ENCODE results near the gene FAAP100. TPM values are rescaled to one million over a fixed set of nuclear protein-coding genes. Genes with fewer than 3 reads are reported as not detected.

The FAAP100 gene
- total RNA-seq, 4 donors from 2014 or later = 20.1 to 41.7 (median 26.7) TPM

- peaks cover 0 to 32% (median 13%) of the 10 kb centered on the region in 4 donors for H3K4me1 ChIP-seq
- DNase-seq (ENCODE audit: low spot score in 2 of 2) = no peak
- H3K4me3 ChIP-seq = no peak overlapping the region
- no peaks in the 10 kb centered on the region for H3K9me3 ChIP-seq
- H3K36me3 ChIP-seq = no peaks in the 10 kb centered on the region
- peaks cover 0 to 58% of the 10 kb centered on the region in 2 donors for H3K27me3 ChIP-seq
- WGBS, 2 donors = 23 to 36% methylated on average over 9 to 16 of the region's 17 CpGs
- TF ChIP-seq POLR2A (IDR thresholded peaks at IDR 0.05) = no peak
- TF ChIP-seq EP300 (IDR thresholded peaks at IDR 0.05) = no peak
- TF ChIP-seq CTCF (IDR thresholded peaks at IDR 0.05) = no peak
- H3K27ac ChIP-seq = no peak overlapping the region
These were observed 28.6 kb downstream of the FAAP100 start for GRCh38 chr17:81523402-81524038.

GRCh38 chr17:81522491-81523401 is 29.4 kb downstream of the FAAP100 start:
- no peak for TF ChIP-seq POLR2A (IDR thresholded peaks at IDR 0.05)
- no peak for DNase-seq (ENCODE audit: low spot score in 2 of 2)

GRCh38 chr17:81520021-81520901 is 31.9 kb downstream of the FAAP100 start:
- peak overlapping the region in 1 of 4 donors; percentile 64 for H3K27ac ChIP-seq
- H3K36me3 ChIP-seq = no peaks in the 10 kb centered on the region
- H3K4me1 ChIP-seq = peaks cover 0 to 55% (median 42%) of the 10 kb centered on the region in 4 donors
- WGBS, 2 donors = 65 to 69% methylated on average over 13 to 14 of the region's 14 CpGs
- DNase-seq (ENCODE audit: low spot score in 2 of 2) = no peak
- H3K27me3 ChIP-seq = peaks cover 0 to 26% of the 10 kb centered on the region in 2 donors
- TF ChIP-seq EP300 (IDR thresholded peaks at IDR 0.05) = no peak
- TF ChIP-seq CTCF (IDR thresholded peaks at IDR 0.05) = no peak
- no peak for TF ChIP-seq POLR2A (IDR thresholded peaks at IDR 0.05)
- no peaks in the 10 kb centered on the region for H3K9me3 ChIP-seq
- H3K4me3 ChIP-seq = no peak overlapping the region

More at GRCh38 chr17:81522491-81523401, 29.4 kb downstream of the FAAP100 start:
- H3K4me1 ChIP-seq = peaks cover 0 to 34% (median 20%) of the 10 kb centered on the region in 4 donors
- no peak overlapping the region for H3K27ac ChIP-seq
- H3K4me3 ChIP-seq = no peak overlapping the region
- 61 to 64% methylated on average over 24 to 26 of the region's 26 CpGs for WGBS, 2 donors
- no peaks in the 10 kb centered on the region for H3K36me3 ChIP-seq
- H3K27me3 ChIP-seq = peaks cover 0 to 51% of the 10 kb centered on the region in 2 donors
- no peaks in the 10 kb centered on the region for H3K9me3 ChIP-seq

- H3K27me3 ChIP-seq = peaks cover 0 to 19% of the 10 kb centered on the region in 2 donors
- peak overlapping the region; percentile 28 to 75 (median 44) for H3K4me3 ChIP-seq
- peak overlapping the region in 3 of 4 donors; percentile 64 to 100 (median 96) for H3K27ac ChIP-seq
- TF ChIP-seq CTCF (IDR thresholded peaks at IDR 0.05) (peak in 4 of 5 experiments; percentile 28 to 58 (median 55)), EP300 (IDR thresholded peaks at IDR 0.05) (no peak), POLR2A (IDR thresholded peaks at IDR 0.05) (no peak)
- peaks cover 0 to 56% (median 42%) of the 10 kb centered on the region in 4 donors for H3K4me1 ChIP-seq
- H3K36me3 ChIP-seq = no peaks in the 10 kb centered on the region
- 6 to 10% methylated on average over 32 to 61 of the region's 61 CpGs for whole genome bisulfite sequencing, 2 donors
- no peaks in the 10 kb centered on the region for H3K9me3 ChIP-seq
- no peak for DNase-seq (ENCODE audit: low spot score in 2 of 2)
These were observed 32.7 kb downstream of the FAAP100 start for GRCh38 chr17:81519284-81520020.

All from tibial nerve (tissue), 4 donors.